Skeletal muscle cell (primary cell): Measurements from ENCODE around the gene ELOVL3.
"Not testable (repeated sequence)": the region's sequence is repeated elsewhere in the genome, so short reads cannot be mapped to it uniquely, and the experiment has no call there.

Source experiments
- DNase-seq: peaks from one replicate; pipeline ENCODE4 v3.0.0-alpha.2; 2010; ENCODE audit warnings: low read depth
- H3K4me3 ChIP-seq: 2 replicates; pipeline ENCODE4 v1.5.1; 2011; ENCODE audit warnings: low read depth, mild to moderate bottlenecking, control low read depth, low read length, moderate library complexity

The ELOVL3 gene

GRCh38 chr10:102245082-102245931 lies 19.2 kb downstream of the ELOVL3 start, which contains the start of gene GBF1:
TSS of gene GBF1 (plus strand) at chr10:102245532. CDS start at chr10:102258939, 13,407 bp downstream.
- DNase-seq, result peak; percentile 100
- H3K4me3 ChIP-seq, result peak within 1 kb of the TSS; percentile 91

- H3K4me3 ChIP-seq, result peak overlapping the region; percentile 91
- DNase-seq, result no peak
Measured at GRCh38 chr10:102245932-102246251, 19.8 kb downstream of the ELOVL3 start.

GRCh38 chr10:102246261-102246660 lies 20.2 kb downstream of the ELOVL3 start:
- peak overlapping the region; percentile 91 for H3K4me3 ChIP-seq
- no peak for DNase-seq

GRCh38 chr10:102247734-102248133 lies 21.6 kb downstream of the ELOVL3 start:
- DNase-seq, result no peak
- H3K4me3 ChIP-seq, result no peak overlapping the region

- DNase-seq, H3K4me3 ChIP-seq: not testable (repeated sequence)
Measured at GRCh38 chr10:102252508-102252907, 26.4 kb downstream of the ELOVL3 start.

GRCh38 chr10:102254426-102254825 lies 28.3 kb downstream of the ELOVL3 start:
- no peak for DNase-seq
- H3K4me3 ChIP-seq, result no peak overlapping the region

- no peak for DNase-seq
- H3K4me3 ChIP-seq, result no peak overlapping the region
Measured at GRCh38 chr10:102255404-102255803, 29.3 kb downstream of the ELOVL3 start.

- no peak overlapping the region for H3K4me3 ChIP-seq
- DNase-seq, result no peak
Measured at GRCh38 chr10:102261196-102261595, 35.1 kb downstream of the ELOVL3 start.

- no peak overlapping the region for H3K4me3 ChIP-seq
- DNase-seq, result no peak
Measured at GRCh38 chr10:102261842-102262241, 35.7 kb downstream of the ELOVL3 start.

GRCh38 chr10:102262744-102263370 lies 36.8 kb downstream of the ELOVL3 start:
- H3K4me3 ChIP-seq, result no peak overlapping the region
- peak; percentile 38 for DNase-seq

- DNase-seq, result no peak
- H3K4me3 ChIP-seq, result no peak overlapping the region
Measured at GRCh38 chr10:102264371-102264770, 38.3 kb downstream of the ELOVL3 start.

- H3K4me3 ChIP-seq, result no peak overlapping the region
- DNase-seq, result no peak
Measured at GRCh38 chr10:102266670-102267069, 40.6 kb downstream of the ELOVL3 start.

- peak; percentile 68 for DNase-seq
- H3K4me3 ChIP-seq, result no peak overlapping the region
Measured at GRCh38 chr10:102267748-102268147, 41.6 kb downstream of the ELOVL3 start.

GRCh38 chr10:102268375-102268888 lies 42.3 kb downstream of the ELOVL3 start:
- peak; percentile 48 for DNase-seq
- H3K4me3 ChIP-seq, result no peak overlapping the region

GRCh38 chr10:102269017-102269416 lies 42.9 kb downstream of the ELOVL3 start:
- no peak overlapping the region for H3K4me3 ChIP-seq
- peak; percentile 64 for DNase-seq

GRCh38 chr10:102274062-102274461 lies 48.0 kb downstream of the ELOVL3 start:
- no peak overlapping the region for H3K4me3 ChIP-seq
- DNase-seq, result no peak

GRCh38 chr10:102275343-102275742 lies 49.2 kb downstream of the ELOVL3 start:
- no peak for DNase-seq
- H3K4me3 ChIP-seq, result no peak overlapping the region

- no peak overlapping the region for H3K4me3 ChIP-seq
Measured at GRCh38 chr10:102279104-102279503, 53.0 kb downstream of the ELOVL3 start.

More at GRCh38 chr10:102279104-102279503, 53.0 kb downstream of the ELOVL3 start:
- DNase-seq, result no peak
